ENCODE results near the gene SLC2A10.

SLC2A10 gene

DNA sequence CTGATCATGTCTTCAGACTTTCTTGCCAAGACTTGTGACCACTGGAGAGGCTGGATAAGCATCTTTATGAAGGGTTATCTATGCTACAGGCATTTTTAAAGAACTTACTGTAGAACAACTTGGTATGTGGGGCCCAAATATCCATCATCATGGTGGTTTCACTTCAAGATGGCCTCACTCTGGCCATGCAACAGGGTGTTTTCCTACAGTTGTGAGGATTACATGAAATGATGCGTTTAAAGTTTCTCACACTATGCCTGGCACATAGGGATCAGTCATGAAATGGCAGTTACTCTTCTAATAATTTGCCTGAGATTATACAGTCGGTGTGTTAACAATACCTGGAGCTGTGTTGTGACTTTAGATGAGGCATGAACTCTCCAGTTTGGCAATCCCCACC lies 13.0 kb downstream of the SLC2A10 start:
- Histone ChIP-seq H3K27me3 (ENCODE audit: low read length) (no peaks in the 10 kb centered on the region), H3F3A (ENCODE audit: insufficient read depth) (no peaks in the 10 kb centered on the region)
- TF ChIP-seq EZH2phosphoT487 (conservative IDR thresholded peaks at IDR 0.05; ENCODE audit: low read length) = no peak
- TF ChIP-seq, protein P1, sequence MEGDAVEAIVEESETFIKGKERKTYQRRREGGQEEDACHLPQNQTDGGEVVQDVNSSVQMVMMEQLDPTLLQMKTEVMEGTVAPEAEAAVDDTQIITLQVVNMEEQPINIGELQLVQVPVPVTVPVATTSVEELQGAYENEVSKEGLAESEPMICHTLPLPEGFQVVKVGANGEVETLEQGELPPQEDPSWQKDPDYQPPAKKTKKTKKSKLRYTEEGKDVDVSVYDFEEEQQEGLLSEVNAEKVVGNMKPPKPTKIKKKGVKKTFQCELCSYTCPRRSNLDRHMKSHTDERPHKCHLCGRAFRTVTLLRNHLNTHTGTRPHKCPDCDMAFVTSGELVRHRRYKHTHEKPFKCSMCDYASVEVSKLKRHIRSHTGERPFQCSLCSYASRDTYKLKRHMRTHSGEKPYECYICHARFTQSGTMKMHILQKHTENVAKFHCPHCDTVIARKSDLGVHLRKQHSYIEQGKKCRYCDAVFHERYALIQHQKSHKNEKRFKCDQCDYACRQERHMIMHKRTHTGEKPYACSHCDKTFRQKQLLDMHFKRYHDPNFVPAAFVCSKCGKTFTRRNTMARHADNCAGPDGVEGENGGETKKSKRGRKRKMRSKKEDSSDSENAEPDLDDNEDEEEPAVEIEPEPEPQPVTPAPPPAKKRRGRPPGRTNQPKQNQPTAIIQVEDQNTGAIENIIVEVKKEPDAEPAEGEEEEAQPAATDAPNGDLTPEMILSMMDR (IDR thresholded peaks at IDR 0.05; ENCODE audit: insufficient read depth, low read length, poor library complexity, severe bottlenecking) = no peak

DNA sequence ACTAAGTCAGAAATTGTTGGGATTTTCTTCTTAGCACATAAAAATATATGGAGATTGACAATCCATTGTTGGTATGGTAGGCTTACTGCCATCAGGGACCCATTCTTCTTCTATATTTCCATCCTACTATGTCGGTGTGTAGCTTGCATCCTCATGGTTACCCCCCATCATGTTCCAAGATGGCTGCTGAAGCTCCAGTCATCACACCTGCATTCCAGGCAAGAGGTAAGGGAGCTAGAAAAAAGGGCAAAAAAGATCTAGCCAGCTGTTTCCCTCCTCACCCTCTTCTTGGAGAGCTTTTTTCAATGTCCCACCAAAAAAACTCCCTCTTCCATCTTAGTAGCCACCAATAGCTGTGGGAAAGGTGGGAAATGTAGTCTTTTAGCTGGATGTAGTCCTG lies 13.6 kb downstream of the SLC2A10 start:
- no peaks in the 10 kb centered on the region for H3F3A ChIP-seq (ENCODE audit: insufficient read depth)
- no peak overlapping the region for H3K9ac ChIP-seq (ENCODE audit: low read length)
- H3K4me2 ChIP-seq (ENCODE audit: low read depth, low read length, poor library complexity, severe bottlenecking) = no peak overlapping the region
- no peak overlapping the region for H3K27ac ChIP-seq (ENCODE audit: low read depth, low read length)
- H3K27me3 ChIP-seq (ENCODE audit: low read length) = no peaks in the 10 kb centered on the region
- no peaks in the 10 kb centered on the region for H3K79me2 ChIP-seq (ENCODE audit: insufficient read depth, low read length)
- no peak overlapping the region for H3K4me3 ChIP-seq (ENCODE audit: insufficient read depth, low read length, poor library complexity, severe bottlenecking)
- peaks cover 6% of the 10 kb centered on the region; the same call in 1 of the 2 replicates for H3K9me3 ChIP-seq (ENCODE audit: insufficient read depth, low read length)
- no peaks in the 10 kb centered on the region for H4K20me1 ChIP-seq (ENCODE audit: low read depth, low read length)
- TF ChIP-seq, protein P1 (IDR thresholded peaks at IDR 0.05; ENCODE audit: insufficient read depth, low read length, poor library complexity, severe bottlenecking) = no peak
- no peaks in the 10 kb centered on the region for H3K36me3 ChIP-seq (ENCODE audit: low read length)
- H2AFZ ChIP-seq (ENCODE audit: low read depth, low read length, severe bottlenecking) = no peak overlapping the region
- H3K9me2 ChIP-seq (replicated peaks; ENCODE audit: insufficient read depth, low read length) = no peaks in the 10 kb centered on the region

More for the DNA sequence above, 13.0 kb downstream of the SLC2A10 start:
- Histone ChIP-seq H2AFZ (ENCODE audit: low read depth, low read length, severe bottlenecking) (no peak overlapping the region), H3K27ac (ENCODE audit: low read depth, low read length) (no peak overlapping the region), H3K4me2 (ENCODE audit: low read depth, low read length, poor library complexity, severe bottlenecking) (no peak overlapping the region), H3K9me3 (ENCODE audit: insufficient read depth, low read length) (peaks cover 6% of the 10 kb centered on the region; the same call in 1 of the 2 replicates), H4K20me1 (ENCODE audit: low read depth, low read length) (no peaks in the 10 kb centered on the region), H3K36me3 (ENCODE audit: low read length) (no peaks in the 10 kb centered on the region), H3K9me2 (replicated peaks; ENCODE audit: insufficient read depth, low read length) (no peaks in the 10 kb centered on the region), H3K4me3 (ENCODE audit: insufficient read depth, low read length, poor library complexity, severe bottlenecking) (no peak overlapping the region), H3K9ac (ENCODE audit: low read length) (no peak overlapping the region), H3K79me2 (ENCODE audit: insufficient read depth, low read length) (no peaks in the 10 kb centered on the region)

DNA sequence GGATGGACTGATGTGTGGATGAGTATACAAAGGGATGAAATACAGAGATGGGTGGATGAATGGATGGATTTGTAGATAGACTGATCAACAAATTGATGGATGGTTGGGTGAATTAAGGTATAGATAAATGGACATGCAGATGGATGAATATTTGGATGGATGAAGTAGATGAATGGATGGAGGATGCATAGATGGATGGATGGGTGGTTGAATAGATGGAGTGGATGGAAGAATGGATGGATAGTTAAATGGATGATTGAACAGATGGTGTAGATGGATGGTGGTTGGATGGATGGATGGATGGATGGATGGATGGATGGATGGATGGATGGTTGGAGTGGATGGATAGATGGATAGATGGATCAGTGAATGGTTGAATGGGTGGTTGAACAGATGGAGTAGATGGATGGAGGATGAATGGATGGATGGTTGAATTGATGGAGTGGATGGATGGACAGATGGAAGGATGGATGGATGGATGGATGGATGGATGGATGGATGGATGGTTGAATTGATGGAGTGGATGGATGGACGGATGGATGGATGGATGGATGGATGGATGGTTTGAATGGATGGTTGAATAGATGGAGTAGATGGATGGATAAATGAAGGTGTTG lies 15.0 kb downstream of the SLC2A10 start:
- H4K20me1 ChIP-seq (ENCODE audit: low read depth, low read length) = no peaks in the 10 kb centered on the region
- TF ChIP-seq EZH2phosphoT487 (conservative IDR thresholded peaks at IDR 0.05; ENCODE audit: low read length) = no peak
- TF ChIP-seq, protein P1 (IDR thresholded peaks at IDR 0.05; ENCODE audit: insufficient read depth, low read length, poor library complexity, severe bottlenecking) = no peak
- no peak overlapping the region for H3K9ac ChIP-seq (ENCODE audit: low read length)
- H3K9me3 ChIP-seq (ENCODE audit: insufficient read depth, low read length) = peaks cover 6% of the 10 kb centered on the region; the same call in 1 of the 2 replicates
- H3K79me2 ChIP-seq (ENCODE audit: insufficient read depth, low read length) = no peaks in the 10 kb centered on the region
- no peaks in the 10 kb centered on the region for H3K36me3 ChIP-seq (ENCODE audit: low read length)
- H3K27me3 ChIP-seq (ENCODE audit: low read length) = no peaks in the 10 kb centered on the region
- no peak overlapping the region for H3K27ac ChIP-seq (ENCODE audit: low read depth, low read length)
- H3K4me2 ChIP-seq (ENCODE audit: low read depth, low read length, poor library complexity, severe bottlenecking) = no peak overlapping the region
- H2AFZ ChIP-seq (ENCODE audit: low read depth, low read length, severe bottlenecking) = no peak overlapping the region
- no peaks in the 10 kb centered on the region for H3K9me2 ChIP-seq (replicated peaks; ENCODE audit: insufficient read depth, low read length)
- no peaks in the 10 kb centered on the region for H3F3A ChIP-seq (ENCODE audit: insufficient read depth)
- H3K4me3 ChIP-seq (ENCODE audit: insufficient read depth, low read length, poor library complexity, severe bottlenecking) = no peak overlapping the region
